ENCODE data around the gene CCDC15. TPM values are rescaled to one million over a fixed set of nuclear protein-coding genes. Genes with fewer than 3 reads are reported as not detected.

The CCDC15 gene
- total and polyA plus RNA-seq, 2 of the 13 experiments (the other 11 are each of a cell fraction or from before 2014, with no cell fraction given): 2.2 to 4.6 TPM

DNA sequence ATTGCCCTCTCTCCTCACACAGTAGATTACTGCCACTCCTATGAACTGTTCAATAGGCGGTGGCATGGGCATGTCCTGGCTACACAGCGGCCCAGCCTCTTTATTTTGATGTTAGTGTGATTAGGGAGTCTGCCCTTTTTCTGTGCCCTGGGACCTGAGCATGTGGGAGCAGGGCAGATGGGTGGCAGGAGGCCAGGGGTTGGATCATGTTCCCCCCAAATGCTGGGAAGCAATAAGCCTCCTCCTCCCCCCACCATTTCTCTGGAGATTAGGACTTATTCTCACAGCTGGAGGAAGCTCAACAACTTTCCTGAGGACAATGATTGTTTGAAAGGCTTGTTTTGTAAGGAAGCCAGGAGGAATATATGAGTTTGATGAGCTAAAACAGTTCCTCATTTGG, 34.1 kb upstream of the CCDC15 start (continued):
- TF ChIP-seq ARHGAP35 (CRISPR knock-in tag; IDR thresholded peaks at IDR 0.05; ENCODE audit: borderline replicate concordance): no peak
- TF ChIP-seq, protein P1, sequence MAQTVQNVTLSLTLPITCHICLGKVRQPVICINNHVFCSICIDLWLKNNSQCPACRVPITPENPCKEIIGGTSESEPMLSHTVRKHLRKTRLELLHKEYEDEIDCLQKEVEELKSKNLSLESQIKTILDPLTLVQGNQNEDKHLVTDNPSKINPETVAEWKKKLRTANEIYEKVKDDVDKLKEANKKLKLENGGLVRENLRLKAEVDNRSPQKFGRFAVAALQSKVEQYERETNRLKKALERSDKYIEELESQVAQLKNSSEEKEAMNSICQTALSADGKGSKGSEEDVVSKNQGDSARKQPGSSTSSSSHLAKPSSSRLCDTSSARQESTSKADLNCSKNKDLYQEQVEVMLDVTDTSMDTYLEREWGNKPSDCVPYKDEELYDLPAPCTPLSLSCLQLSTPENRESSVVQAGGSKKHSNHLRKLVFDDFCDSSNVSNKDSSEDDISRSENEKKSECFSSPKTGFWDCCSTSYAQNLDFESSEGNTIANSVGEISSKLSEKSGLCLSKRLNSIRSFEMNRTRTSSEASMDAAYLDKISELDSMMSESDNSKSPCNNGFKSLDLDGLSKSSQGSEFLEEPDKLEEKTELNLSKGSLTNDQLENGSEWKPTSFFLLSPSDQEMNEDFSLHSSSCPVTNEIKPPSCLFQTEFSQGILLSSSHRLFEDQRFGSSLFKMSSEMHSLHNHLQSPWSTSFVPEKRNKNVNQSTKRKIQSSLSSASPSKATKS (CRISPR knock-in tag; IDR thresholded peaks at IDR 0.05): no peak
- no peak for TF ChIP-seq POLR2A (IDR thresholded peaks at IDR 0.05; ENCODE audit: insufficient read depth in 1 of 2, low read depth in 2 of 2, low read length in 2 of 2)
- TF ChIP-seq ARNTL (CRISPR knock-in tag; IDR thresholded peaks at IDR 0.05): no peak
- no peak for TF ChIP-seq MTA3 (CRISPR knock-in tag; IDR thresholded peaks at IDR 0.05)
- no peak for TF ChIP-seq KLF16 (CRISPR knock-in tag; IDR thresholded peaks at IDR 0.05)
- TF ChIP-seq ZNF124 (CRISPR knock-in tag; IDR thresholded peaks at IDR 0.05): no peak

DNA sequence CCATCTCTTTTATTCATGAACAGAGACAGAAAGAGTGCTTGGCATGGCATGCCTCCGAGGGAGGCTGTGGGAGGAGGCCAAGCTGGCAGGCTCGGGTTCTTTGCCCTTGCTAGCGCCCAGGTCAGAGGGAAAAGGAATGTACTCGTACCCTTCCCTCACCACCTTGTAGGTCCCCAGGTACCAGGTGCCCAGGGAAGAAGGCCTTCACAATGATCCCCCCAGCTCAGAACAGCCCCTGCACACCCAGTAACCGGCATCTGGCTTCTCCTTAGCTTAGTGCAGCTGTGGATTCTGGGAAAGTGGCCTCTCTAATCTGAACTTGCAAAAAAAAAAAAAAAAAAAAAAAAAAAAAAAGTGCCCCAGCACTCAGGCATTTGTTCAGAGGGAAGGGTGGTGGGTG, 33.6 kb upstream of the CCDC15 start:
- Histone ChIP-seq H4K20me1 (ENCODE audit: insufficient read depth, low read length) (no peaks in the 10 kb centered on the region; the same call in 1 of the 2 replicates), H3K4me2 (ENCODE audit: low read depth, low read length) (no peak overlapping the region), H2AFZ (ENCODE audit: low read length) (no peak overlapping the region), H3K27me3 (ENCODE audit: control insufficient read depth in 1 of 2, insufficient read depth in 2 of 2, low read length in 2 of 2) (no peaks in the 10 kb centered on the region), H3K4me1 (ENCODE audit: insufficient read depth, low read length) (peaks cover 19% of the 10 kb centered on the region), H3K9me3 (ENCODE audit: low read length) (no peaks in the 10 kb centered on the region), H3K36me3 (replicated peaks in 1 of 2; ENCODE audit: control insufficient read depth in 1 of 2, insufficient read depth in 2 of 2, low read length in 2 of 2) (peaks cover 15 to 40% of the 10 kb centered on the region in 2 experiments), H3K4me3 (replicated peaks in 1 of 3; ENCODE audit: insufficient read depth in 1 of 3, low read depth in 2 of 3, low read length in 3 of 3) (no peak overlapping the region), H3K9ac (ENCODE audit: insufficient read depth, low read depth, low read length) (no peak overlapping the region), H3K27ac (ENCODE audit: extremely low read length, insufficient read depth, low read length) (no peak overlapping the region), H3K79me2 (ENCODE audit: insufficient read depth, low read length) (no peaks in the 10 kb centered on the region)
- FAIRE-seq (no peak), ATAC-seq (no peak), DNase-seq (ENCODE audit: low spot score) (no peak)
- in situ Hi-C loops (cut with HindIII; ENCODE audit: extremely low pct_ligation_motif_present, low pct_unique_long_range_greater_than_20kb) (no loop called here), intact Hi-C loops (cut with micrococcal nuclease; ENCODE audit: unreplicated experiment) (no loop called here)
- 95% methylated on average over 3 of the region's 5 CpGs for WGBS (ENCODE audit: low lambda C conversion rate)
- POLR2A ChIA-PET: interaction anchor here (0.6 kb wide), 1 partner anchor 337 kb away, joined by 4 read pairs; no protein-coding TSS in a partner anchor
- BruUV-seq (replicated peaks): no TSS peak
- CTCF ChIA-PET (ENCODE audit: low intra/inter-chr PET ratio, low total read pairs): no interaction called here
- TF ChIP-seq MZF1 (CRISPR knock-in tag; IDR thresholded peaks at IDR 0.05; ENCODE audit: borderline replicate concordance) (no peak), SRSF9 (IDR thresholded peaks at IDR 0.05; ENCODE audit: borderline replicate concordance, insufficient read depth, low read depth, low read length, poor library complexity, severe bottlenecking) (no peak), ZNF550 (CRISPR knock-in tag; IDR thresholded peaks at IDR 0.05; ENCODE audit: borderline replicate concordance) (no peak), SOX6 (IDR thresholded peaks at IDR 0.05) (no peak), SOX6 (CRISPR knock-in tag; IDR thresholded peaks at IDR 0.05) (no peak), ZNF672 (CRISPR knock-in tag; IDR thresholded peaks at IDR 0.05) (no peak), RFXAP (CRISPR knock-in tag; IDR thresholded peaks at IDR 0.05; ENCODE audit: borderline replicate concordance) (no peak), SP5 (CRISPR knock-in tag; IDR thresholded peaks at IDR 0.05; ENCODE audit: borderline replicate concordance, low read depth) (no peak), PITX1 (CRISPR knock-in tag; IDR thresholded peaks at IDR 0.05) (no peak), ZNF225 (CRISPR knock-in tag; IDR thresholded peaks at IDR 0.05) (no peak)
- TF ChIP-seq, protein P2, sequence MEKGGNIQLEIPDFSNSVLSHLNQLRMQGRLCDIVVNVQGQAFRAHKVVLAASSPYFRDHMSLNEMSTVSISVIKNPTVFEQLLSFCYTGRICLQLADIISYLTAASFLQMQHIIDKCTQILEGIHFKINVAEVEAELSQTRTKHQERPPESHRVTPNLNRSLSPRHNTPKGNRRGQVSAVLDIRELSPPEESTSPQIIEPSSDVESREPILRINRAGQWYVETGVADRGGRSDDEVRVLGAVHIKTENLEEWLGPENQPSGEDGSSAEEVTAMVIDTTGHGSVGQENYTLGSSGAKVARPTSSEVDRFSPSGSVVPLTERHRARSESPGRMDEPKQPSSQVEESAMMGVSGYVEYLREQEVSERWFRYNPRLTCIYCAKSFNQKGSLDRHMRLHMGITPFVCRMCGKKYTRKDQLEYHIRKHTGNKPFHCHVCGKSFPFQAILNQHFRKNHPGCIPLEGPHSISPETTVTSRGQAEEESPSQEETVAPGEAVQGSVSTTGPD (CRISPR knock-in tag; IDR thresholded peaks at IDR 0.05): no peak
- TF ChIP-seq, protein P3, sequence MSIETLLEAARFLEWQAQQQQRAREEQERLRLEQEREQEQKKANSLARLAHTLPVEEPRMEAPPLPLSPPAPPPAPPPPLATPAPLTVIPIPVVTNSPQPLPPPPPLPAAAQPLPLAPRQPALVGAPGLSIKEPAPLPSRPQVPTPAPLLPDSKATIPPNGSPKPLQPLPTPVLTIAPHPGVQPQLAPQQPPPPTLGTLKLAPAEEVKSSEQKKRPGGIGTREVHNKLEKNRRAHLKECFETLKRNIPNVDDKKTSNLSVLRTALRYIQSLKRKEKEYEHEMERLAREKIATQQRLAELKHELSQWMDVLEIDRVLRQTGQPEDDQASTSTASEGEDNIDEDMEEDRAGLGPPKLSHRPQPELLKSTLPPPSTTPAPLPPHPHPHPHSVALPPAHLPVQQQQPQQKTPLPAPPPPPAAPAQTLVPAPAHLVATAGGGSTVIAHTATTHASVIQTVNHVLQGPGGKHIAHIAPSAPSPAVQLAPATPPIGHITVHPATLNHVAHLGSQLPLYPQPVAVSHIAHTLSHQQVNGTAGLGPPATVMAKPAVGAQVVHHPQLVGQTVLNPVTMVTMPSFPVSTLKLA (IDR thresholded peaks at IDR 0.05): no peak

All from HepG2 (cell line).